Keratinocyte (primary cell): ENCODE measurements around the gene ATG9B. TPM values are rescaled to one million over a fixed set of nuclear protein-coding genes. Genes with fewer than 3 reads are reported as not detected.

Experiments used
- DNase-seq: peaks from one replicate; pipeline ENCODE4 v3.0.0-alpha.2; 2011; ENCODE audit warnings: low read depth, missing footprints, low spot score
- FAIRE-seq: peaks from 2 replicates; lab custom pipeline; 2011; peaks lifted over from hg19 to GRCh38; lab: Jason Lieb, UNC
- H2AFZ ChIP-seq: 2 replicates; pipeline ENCODE4 v1.6.0; 2012; ENCODE audit warnings: low read length, control low read depth, inconsistent platforms; ENCODE audit not compliant: control insufficient read depth
- H3K27ac ChIP-seq: 2 replicates; pipeline ENCODE4 v1.5.1; 2011; ENCODE audit warnings: low read length; ENCODE audit not compliant: control insufficient read depth, insufficient read depth
- H3K27me3 ChIP-seq: 3 replicates; pipeline ENCODE4 v1.6.0; 2011; ENCODE audit warnings: low read length; ENCODE audit not compliant: control insufficient read depth, insufficient read depth; ENCODE audit errors: extremely low read depth
- H3K36me3 ChIP-seq, 2 experiments: 2 replicates in 1 of 2; 3 replicates in 1 of 2; pipeline ENCODE4 v1.5.1; 2011; ENCODE audit warnings: low read length in 2 of 2, mild to moderate bottlenecking in 1 of 2; ENCODE audit not compliant: control insufficient read depth in 2 of 2, insufficient read depth in 2 of 2; ENCODE audit errors: extremely low read depth in 1 of 2
- H3K4me1 ChIP-seq: 3 replicates; pipeline ENCODE4 v1.5.1; 2011; ENCODE audit warnings: low read length; ENCODE audit not compliant: control insufficient read depth, insufficient read depth; ENCODE audit errors: extremely low read depth
- H3K4me2 ChIP-seq: 3 replicates; pipeline ENCODE4 v1.6.0; 2011; ENCODE audit warnings: low read depth, low read length; ENCODE audit not compliant: control insufficient read depth, insufficient read depth; ENCODE audit errors: extremely low read depth
- H3K4me3 ChIP-seq, 3 experiments: fragments of 200-600 bp in 1 of 3; sonication (generic) in 1 of 3; 2 replicates in 2 of 3; 3 replicates in 1 of 3; pipeline ENCODE4 v1.5.1; 2011 to 2016; ENCODE audit warnings: low read length in 3 of 3, mild to moderate bottlenecking in 3 of 3, control low read depth in 2 of 3, inconsistent platforms in 1 of 3, low read depth in 1 of 3, mixed read lengths in 1 of 3, mixed run types in 1 of 3, moderate library complexity in 1 of 3; ENCODE audit not compliant: control insufficient read depth in 2 of 3, insufficient read depth in 2 of 3; ENCODE audit errors: extremely low read depth in 1 of 3
- H3K79me2 ChIP-seq: 2 replicates; pipeline ENCODE4 v1.6.0; 2012; ENCODE audit warnings: low read length; ENCODE audit not compliant: control insufficient read depth, insufficient read depth
- H3K9ac ChIP-seq: 3 replicates; pipeline ENCODE4 v1.6.0; 2011; ENCODE audit warnings: low read length; ENCODE audit not compliant: control insufficient read depth, insufficient read depth; ENCODE audit errors: extremely low read depth
- H3K9me1 ChIP-seq: 3 replicates; pipeline ENCODE4 v1.6.0; 2011; ENCODE audit warnings: low read length; ENCODE audit not compliant: control insufficient read depth, insufficient read depth; ENCODE audit errors: extremely low read depth
- H3K9me3 ChIP-seq: 2 replicates; pipeline ENCODE4 v1.5.1; 2012; ENCODE audit warnings: low read depth, low read length; ENCODE audit not compliant: control insufficient read depth
- H4K20me1 ChIP-seq: 3 replicates; pipeline ENCODE4 v1.6.0; 2011; ENCODE audit warnings: low read length; ENCODE audit not compliant: control insufficient read depth, insufficient read depth; ENCODE audit errors: extremely low read depth
- CTCF ChIP-seq, 3 experiments: IDR thresholded peaks in 1 of 3; conservative IDR thresholded peaks in 1 of 3; optimal IDR thresholded peaks in 1 of 3; 2 replicates in 2 of 3; 3 replicates in 1 of 3; pipeline versions ENCODE3 to v1.5.1; 2011; ENCODE audit warnings: low read length in 3 of 3, mild to moderate bottlenecking in 3 of 3, moderate library complexity in 2 of 3, control low read depth in 1 of 3, inconsistent platforms in 1 of 3; ENCODE audit not compliant: insufficient read depth in 2 of 3; ENCODE audit errors: extremely low read depth in 1 of 3
- EZH2 ChIP-seq: IDR thresholded peaks from one replicate; pipeline ENCODE4 v1.6.1; 2012; ENCODE audit warnings: inconsistent platforms, mild to moderate bottlenecking, low read length, moderate library complexity
- dilution Hi-C: fragments of 300-500 bp; cut with MboI; formaldehyde crosslinking; loops from one replicate; pipeline ENCODE4 v1.7.0; 2020; ENCODE audit warnings: low sequenced_read_pairs; ENCODE audit not compliant: extremely low pct_ligation_motif_present
- polyA plus RNA-seq, 5 experiments: library from polyadenylated mRNA; depleted of rRNA in 3 of 5; stranded (reverse) in 3 of 5; stranded (forward) in 1 of 5; unstranded in 1 of 5; fragments of >200 nt; gene quantifications; 1 replicate in 1 of 5; 2 replicates in 3 of 5; 3 replicates in 1 of 5; pipeline versions ENCODE4 v1.2.1 to v1.2.3, GENCODE V29; 2011 to 2012; ENCODE audit warnings: missing spikeins in 2 of 5, low read depth in 1 of 5, low replicate concordance in 1 of 5

Gene ATG9B
- polyA plus RNA-seq, 1 donor (not counting 4 experiments of a cell fraction or from before 2014, with no cell fraction given) = 0.12 TPM

GRCh38 chr7:150972023-150972468, 52.2 kb downstream of the ATG9B start:
- no peak overlapping the region for H3K4me3 ChIP-seq
- no peaks in the 10 kb centered on the region for H3K79me2 ChIP-seq
- no peak overlapping the region for H3K27ac ChIP-seq

DNA sequence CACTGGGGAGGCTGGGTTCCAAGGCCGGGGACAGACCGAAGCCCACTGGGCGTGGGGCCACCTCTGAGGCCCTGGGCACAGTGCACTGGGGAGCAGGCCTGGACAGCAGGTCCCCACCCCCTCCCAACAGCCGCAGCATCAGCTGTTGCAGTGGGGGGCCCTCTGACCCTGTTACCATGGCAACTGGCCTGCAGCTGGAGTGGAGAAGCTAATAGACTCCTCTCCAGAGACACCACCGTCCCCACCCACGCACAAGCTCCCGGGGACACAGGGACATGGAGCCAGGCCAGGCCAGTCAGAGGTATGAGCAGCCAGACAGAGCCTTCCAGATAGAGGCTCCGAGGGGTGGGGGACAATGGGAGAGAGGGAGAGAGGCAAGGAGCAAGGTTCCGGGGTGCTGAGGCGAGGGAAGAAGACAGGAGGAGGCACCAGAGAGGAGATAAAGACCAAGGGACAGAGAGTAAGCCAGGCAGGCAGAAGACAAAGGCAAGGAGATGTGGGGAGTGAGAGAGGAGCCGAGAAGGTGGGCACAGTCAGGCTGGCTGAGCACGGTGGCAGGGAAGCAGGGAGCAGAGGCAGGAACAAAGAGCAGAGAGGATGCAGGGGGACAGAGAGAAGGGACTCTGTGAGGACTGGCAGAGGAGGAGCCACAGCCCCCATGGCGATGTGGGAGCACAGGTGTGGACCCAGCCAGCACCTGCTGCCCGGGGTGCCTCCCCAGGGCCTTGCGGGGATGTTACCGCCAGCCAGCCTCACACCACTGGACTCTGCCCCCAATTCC, 52.9 kb downstream of the ATG9B start:
- dilution Hi-C loops = no loop called here
- no peak for TF ChIP-seq EZH2
- no peak for TF ChIP-seq CTCF (optimal IDR thresholded peaks at IDR 0.05 in 1 of 3, IDR thresholded peaks at IDR 0.05 in 1 of 3, conservative IDR thresholded peaks at IDR 0.05 in 1 of 3; ENCODE audit: extremely low read depth in 1 of 3, insufficient read depth in 2 of 3, low read length in 3 of 3)
- H3K4me2 ChIP-seq = no peak overlapping the region
- no peak overlapping the region for H2AFZ ChIP-seq
- H3K36me3 ChIP-seq = no peaks in the 10 kb centered on the region
- H3K4me3 ChIP-seq = no peak overlapping the region
- FAIRE-seq (no peak), DNase-seq (no peak)
- no peaks in the 10 kb centered on the region for H3K79me2 ChIP-seq
- H3K9ac ChIP-seq = no peak overlapping the region
- no peaks in the 10 kb centered on the region for H3K9me3 ChIP-seq
- H3K4me1 ChIP-seq = peaks cover 2% of the 10 kb centered on the region
- no peaks in the 10 kb centered on the region for H4K20me1 ChIP-seq
- no peak overlapping the region for H3K27ac ChIP-seq
- peaks cover 60% of the 10 kb centered on the region for H3K27me3 ChIP-seq
- no peaks in the 10 kb centered on the region for H3K9me1 ChIP-seq

More at GRCh38 chr7:150972023-150972468, 52.2 kb downstream of the ATG9B start:
- H3K9me3 ChIP-seq = no peaks in the 10 kb centered on the region
- no peak for FAIRE-seq
- peaks cover 66% of the 10 kb centered on the region for H3K27me3 ChIP-seq
- dilution Hi-C loops = no loop called here
- no peak overlapping the region for H3K4me2 ChIP-seq
- DNase-seq = no peak
- no peak overlapping the region for H3K9ac ChIP-seq
- no peaks in the 10 kb centered on the region for H4K20me1 ChIP-seq
- TF ChIP-seq EZH2 (no peak), CTCF (optimal IDR thresholded peaks at IDR 0.05 in 1 of 3, IDR thresholded peaks at IDR 0.05 in 1 of 3, conservative IDR thresholded peaks at IDR 0.05 in 1 of 3; ENCODE audit: extremely low read depth in 1 of 3, insufficient read depth in 2 of 3, low read length in 3 of 3) (no peak)
- no peaks in the 10 kb centered on the region for H3K36me3 ChIP-seq
- H3K9me1 ChIP-seq = no peaks in the 10 kb centered on the region
- peaks cover 2% of the 10 kb centered on the region for H3K4me1 ChIP-seq
- no peak overlapping the region for H2AFZ ChIP-seq
